Measurements from ENCODE around the gene MAST4. TPM values are rescaled to one million over a fixed set of nuclear protein-coding genes. Genes with fewer than 3 reads are reported as not detected.
"Not testable (repeated sequence)": the region's sequence is repeated elsewhere in the genome, so short reads cannot be mapped to it uniquely, and the experiment has no call there.

Gene MAST4
- total RNA-seq, 1 donor from 2014 or later = 36.3 TPM

GRCh38 chr5:66646570-66646969, 50.4 kb downstream of the MAST4 start:
- no peak for DNase-seq (ENCODE audit: low read depth, low spot score)

DNA sequence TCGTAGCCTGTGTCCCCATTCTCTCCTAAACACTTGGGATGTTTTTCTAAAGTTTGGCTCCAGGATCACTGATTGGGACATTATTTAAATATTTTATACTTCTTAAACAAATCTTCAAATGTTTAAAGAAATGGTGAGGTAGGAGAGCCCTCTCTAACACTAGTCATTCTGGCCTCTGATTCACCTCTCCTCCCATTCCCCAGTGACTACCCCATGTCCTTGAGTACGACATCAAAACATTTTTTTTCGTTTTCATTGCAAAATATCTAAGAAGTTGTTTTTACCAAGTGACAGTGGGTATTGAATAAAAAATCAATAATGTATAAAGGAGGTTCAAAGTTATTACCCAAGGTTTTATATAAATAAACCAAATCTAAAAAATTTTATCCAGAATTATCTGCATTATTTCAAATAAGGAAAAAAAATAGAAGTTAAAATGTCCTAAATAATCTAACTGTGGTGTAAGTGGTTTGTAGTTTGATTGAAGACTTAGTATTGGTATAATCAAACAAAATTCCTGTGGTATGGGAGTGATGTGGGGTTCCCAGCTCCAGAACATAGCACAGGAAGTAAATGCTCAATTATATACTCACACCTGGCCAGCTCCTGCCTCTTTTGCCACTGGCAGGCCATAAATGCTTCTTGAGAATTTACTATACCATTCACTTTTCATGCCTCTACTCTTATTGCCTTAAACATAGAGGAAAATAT, 51.1 kb downstream of the MAST4 start:
- no peak for DNase-seq (ENCODE audit: low read depth, low spot score)

- no peak for DNase-seq (ENCODE audit: low read depth, low spot score)
Measured at GRCh38 chr5:66652818-66653217, 56.6 kb downstream of the MAST4 start.

GRCh38 chr5:66653325-66653724, 57.1 kb downstream of the MAST4 start:
- DNase-seq (ENCODE audit: low read depth, low spot score) = peak; percentile 4

DNA sequence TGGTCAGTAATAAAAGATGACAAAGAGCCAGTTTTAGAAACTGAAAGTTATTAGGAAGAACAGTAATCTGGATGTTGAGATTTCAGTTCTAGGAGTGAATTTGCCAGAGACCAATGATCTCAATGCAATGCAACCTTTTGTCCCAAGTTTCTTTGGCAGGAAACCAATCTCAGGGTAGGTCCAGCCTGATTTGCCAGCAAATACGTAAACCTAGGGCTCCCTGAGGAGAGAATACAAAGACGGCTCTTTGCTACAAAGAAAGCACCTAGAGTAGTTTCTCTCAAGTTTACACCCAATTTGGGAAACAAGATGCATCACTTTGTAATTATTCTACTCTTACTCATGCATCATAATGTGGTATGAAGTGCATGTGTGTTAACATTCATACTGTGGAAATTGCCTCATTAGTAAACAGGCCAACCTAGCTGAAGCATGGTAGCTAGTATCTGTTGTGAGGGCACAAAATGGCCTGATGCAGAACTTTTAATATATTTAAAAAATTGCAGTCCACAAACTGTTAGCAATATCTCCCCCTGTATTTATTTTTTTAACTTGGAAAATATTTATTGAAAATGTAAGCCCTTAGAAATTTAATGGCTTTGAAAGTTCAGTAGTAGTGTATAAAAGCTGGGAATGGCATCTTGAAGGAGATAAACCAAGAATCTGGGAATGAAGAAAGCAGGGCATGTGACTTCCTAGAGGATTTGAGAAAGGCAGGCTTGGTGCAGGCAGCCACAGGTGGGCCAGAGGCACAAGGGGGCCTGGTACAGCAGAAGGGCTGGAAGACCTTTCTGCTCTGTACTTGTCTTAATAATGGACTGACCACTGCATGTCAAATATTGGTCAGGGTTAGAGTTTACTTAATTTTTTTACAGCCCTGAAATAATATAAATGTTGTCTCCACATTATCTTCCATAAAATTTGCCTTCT, 59.5 kb downstream of the MAST4 start:
- no peak for DNase-seq (ENCODE audit: low read depth, low spot score)

DNA sequence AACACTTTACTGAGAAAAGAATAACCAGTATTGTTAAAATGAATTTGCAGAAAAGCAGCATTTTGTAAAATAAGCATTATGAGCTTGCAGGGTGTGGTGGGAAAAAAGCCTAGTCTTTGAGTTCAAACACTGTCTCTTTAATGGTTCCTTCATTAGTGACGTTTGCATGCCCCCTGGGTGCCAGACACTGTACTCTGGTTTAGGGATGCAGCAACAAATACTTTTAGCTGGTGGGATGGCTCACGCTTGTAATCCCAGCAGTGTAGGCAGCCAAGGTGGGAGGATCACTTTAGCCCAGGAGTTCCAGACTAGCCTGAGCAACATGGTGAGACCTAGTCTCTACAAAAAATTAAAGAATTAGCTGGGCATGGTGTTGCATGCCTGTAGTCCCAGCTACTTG, 62.3 kb downstream of the MAST4 start:
- no peak for DNase-seq (ENCODE audit: low read depth, low spot score)

DNA sequence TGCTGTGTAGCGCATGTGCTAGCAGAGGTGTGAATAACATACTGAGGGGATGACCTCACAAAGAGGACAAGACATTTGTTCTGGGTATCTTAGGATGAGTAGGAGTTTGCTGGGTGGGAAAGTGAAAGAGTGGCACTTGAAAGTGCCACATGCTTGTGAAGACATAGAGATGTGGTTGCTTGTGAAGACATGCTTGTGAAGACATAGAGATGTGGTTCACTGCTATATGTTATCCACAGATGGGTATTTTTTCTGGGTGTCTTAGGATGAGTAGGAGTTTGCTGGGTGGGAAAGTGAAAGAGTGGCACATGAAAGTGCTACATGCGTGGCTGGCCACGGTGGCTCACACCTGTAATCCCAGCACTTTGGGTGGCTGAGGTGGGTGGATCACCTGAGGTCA, 63.6 kb downstream of the MAST4 start:
- DNase-seq (ENCODE audit: low read depth, low spot score) = no peak

GRCh38 chr5:66660396-66660795, 64.2 kb downstream of the MAST4 start:
- no peak for DNase-seq (ENCODE audit: low read depth, low spot score)

DNA sequence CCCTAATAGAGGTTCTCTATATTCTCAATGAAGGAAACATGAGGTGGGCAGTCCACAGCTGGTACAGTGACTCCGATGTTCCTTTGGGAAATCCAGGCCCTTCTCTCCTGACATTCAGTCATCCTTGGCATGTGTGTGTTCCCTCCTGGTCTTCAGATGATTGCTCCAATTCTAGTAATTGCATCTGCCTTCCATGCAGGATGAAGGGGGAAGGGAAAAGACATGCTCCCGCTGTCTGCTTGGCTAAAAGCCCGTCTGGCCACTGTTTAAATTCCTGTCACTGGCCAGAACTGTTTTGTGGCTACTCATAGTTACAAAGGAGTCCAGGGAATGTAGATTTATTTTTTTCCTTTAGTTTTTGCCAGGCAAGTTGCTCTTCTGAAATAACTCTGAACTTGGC, 65.0 kb downstream of the MAST4 start:
- DNase-seq (ENCODE audit: low read depth, low spot score) = no peak

DNA sequence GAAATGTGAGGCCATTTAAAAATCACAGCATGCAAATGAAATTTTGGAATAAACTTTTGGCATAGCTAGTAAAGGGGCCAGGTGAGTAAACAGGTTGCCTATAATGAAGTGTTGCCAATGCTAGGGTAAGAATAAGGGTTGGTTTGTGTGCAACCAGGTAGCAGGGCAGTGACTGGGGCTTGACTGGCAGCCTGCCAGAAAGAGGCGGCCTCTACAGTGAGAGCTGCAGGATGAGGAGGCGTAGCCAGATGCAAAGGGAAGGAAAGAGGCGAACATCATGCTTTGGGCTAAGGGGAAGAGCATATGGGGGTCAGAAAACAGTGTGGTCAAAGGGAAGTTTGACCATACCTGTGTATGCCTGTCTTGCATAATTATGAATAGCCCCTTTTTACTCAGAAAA, 70.6 kb downstream of the MAST4 start:
- DNase-seq (ENCODE audit: low read depth, low spot score) = no peak

GRCh38 chr5:66669086-66669861, 73.1 kb downstream of the MAST4 start:
- no peak for DNase-seq (ENCODE audit: low read depth, low spot score)

- no peak for DNase-seq (ENCODE audit: low read depth, low spot score)
Measured at GRCh38 chr5:66669862-66670195, 73.6 kb downstream of the MAST4 start.

DNA sequence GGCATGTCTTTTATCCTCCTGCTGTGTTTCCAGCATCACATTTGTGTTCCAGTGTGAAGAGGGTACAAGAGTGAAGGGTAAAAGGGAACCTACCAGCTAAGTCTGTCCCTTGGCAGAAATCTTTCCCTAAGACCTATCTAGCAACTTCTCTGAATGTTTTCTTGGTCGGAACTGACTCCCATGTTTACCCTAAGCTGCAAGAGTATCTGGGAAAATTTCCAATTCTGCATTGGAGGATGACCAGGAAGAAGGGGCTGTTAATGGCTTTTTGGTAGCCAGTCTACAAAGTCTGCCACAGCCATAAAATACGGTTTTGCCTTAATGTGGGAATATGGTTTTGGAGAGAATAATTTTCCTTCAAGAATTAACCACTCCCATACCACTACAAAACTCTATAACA, 75.1 kb downstream of the MAST4 start:
- no peak for DNase-seq (ENCODE audit: low read depth, low spot score)

DNA sequence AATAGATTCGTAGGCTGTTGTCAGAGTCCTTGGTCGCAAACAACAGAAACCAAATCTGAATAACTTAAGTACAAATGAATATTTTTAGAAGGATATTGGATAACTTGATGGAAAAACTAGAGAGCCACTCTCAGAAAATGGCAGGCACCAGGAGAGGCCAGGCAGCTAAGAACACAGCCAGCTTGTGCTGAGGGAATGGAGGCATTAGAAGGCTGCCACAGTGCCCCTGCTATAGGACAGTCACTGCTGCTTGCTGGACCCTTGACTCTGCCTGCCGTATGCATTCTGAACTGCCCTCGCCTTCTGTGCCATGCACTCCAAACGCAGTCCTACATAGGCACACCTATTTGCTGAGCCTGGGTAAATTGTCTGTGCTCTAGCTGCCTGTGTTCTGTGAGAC, 78.6 kb downstream of the MAST4 start:
- no peak for DNase-seq (ENCODE audit: low read depth, low spot score)

- DNase-seq (ENCODE audit: low read depth, low spot score) = no peak
Measured at GRCh38 chr5:66675406-66675805, 79.2 kb downstream of the MAST4 start.

DNA sequence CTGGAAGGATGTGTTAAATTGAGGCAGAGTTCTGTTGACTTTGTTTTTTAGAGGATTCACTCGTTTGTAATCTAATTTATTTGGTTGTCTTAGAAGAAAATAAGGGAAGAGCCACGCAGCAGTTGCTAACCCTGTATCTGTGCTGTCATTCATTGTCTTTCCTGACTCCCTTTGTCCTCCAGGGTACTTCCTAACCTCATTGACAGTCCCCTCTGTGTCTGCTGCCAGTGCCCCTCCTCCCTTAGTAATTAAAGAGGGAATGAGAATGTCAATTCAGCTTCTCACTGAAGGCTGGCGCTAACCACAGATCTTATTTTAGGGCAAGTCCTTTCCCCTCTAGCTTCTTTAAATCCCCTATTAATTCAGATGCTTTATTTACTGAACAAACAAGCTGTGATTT, 84.0 kb downstream of the MAST4 start:
- no peak for DNase-seq (ENCODE audit: low read depth, low spot score)

DNA sequence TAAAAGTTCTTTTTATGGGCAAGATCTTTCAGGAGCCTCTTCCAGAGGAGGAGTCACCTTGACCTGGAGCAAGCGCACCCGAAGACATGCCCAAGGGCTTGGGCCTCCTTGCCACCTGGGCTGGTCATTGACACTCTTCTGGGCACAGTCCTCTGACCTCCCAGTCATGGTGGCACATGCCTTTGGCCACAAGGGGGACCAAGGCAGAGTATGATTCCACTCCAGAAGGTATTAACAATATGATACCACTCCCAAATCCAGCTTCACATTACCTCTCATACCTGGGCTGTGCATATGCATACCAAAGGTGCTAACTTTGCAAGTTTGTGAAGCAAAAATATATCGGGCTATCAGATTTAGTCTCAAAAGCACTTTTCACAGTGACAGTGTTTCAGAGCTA, 84.6 kb downstream of the MAST4 start:
- DNase-seq (ENCODE audit: low read depth, low spot score) = no peak

DNA sequence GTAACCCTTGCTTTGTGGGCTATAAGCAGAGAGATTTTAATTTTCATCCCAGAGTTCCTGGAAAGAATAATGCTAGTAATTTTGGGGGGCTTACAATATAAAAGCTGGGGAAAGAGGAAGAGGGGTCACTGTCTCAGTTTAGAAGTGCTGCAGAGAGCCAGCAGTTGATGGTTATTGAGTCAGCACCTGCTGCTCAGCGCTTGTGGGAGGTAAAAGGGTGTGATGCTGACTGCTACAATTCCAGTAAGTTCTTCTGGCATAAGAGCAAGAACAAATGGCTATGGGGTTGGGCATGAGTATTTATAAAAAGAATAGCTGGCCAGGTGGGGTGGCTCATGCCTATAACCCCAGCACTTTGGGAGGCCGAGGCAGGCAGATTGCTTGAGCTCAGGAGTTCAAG, 88.5 kb downstream of the MAST4 start:
- DNase-seq (ENCODE audit: low read depth, low spot score) = no peak

DNA sequence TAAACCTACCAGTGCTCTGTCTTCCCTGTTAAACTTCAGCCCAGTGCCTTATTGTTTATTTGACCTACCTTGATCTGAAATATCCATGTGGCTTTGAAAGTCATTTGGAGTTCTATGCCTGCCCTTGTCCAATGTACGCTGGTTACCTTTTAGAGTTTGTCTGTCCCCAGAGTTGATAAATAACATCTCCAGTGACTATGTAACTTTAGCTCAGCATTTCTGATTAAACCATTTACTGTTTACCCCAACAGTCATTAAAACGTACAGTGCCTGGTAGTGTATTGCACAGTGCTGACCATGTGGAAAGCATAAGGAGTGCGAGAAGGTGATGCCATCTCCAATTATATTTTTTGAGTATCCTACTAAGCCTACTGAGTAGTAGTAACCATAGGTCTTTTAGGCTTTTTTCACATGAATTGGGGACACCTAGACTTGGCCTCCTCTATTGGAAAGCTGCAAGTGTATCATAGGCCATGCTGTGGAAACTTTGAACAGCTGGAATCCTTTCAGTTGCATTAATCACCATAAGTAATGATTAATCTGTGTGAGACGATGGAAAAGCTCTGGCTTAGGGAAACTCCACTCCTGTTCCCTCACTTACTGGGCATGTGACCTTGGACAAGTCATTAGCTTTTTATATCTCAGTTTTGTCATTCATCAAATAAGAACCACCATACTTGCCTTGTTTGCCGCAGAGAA, 93.5 kb downstream of the MAST4 start:
- no peak for DNase-seq (ENCODE audit: low read depth, low spot score)

- DNase-seq (ENCODE audit: low read depth, low spot score) = no peak
Measured at GRCh38 chr5:66694036-66694435, 97.8 kb downstream of the MAST4 start.

DNA sequence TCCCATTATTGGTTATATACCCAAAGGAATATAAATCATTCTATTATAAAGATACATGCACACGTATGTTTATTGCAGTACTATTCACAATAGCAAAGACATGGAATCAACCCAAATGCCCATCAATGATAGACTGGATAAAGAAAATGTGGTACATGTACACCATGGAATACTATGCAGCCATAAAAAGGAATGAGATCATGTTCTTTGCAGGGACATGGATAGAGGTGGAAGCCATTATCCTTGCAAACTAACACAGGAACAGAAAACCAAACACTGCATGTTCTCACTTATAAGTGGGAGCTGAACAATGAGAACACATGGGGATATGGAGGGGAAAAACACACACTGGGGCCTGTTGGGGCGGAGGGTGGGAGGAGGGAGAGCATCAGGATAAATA, 99.6 kb downstream of the MAST4 start:
- not testable (repeated sequence) for DNase-seq (ENCODE audit: low read depth, low spot score)

Data from pulmonary artery endothelial cell (primary cell).